ENCODE results near the gene POTEI.
"Not testable (repeated sequence)": the region's sequence is repeated elsewhere in the genome, so short reads cannot be mapped to it uniquely, and the experiment has no call there.

POTEI gene

DNA sequence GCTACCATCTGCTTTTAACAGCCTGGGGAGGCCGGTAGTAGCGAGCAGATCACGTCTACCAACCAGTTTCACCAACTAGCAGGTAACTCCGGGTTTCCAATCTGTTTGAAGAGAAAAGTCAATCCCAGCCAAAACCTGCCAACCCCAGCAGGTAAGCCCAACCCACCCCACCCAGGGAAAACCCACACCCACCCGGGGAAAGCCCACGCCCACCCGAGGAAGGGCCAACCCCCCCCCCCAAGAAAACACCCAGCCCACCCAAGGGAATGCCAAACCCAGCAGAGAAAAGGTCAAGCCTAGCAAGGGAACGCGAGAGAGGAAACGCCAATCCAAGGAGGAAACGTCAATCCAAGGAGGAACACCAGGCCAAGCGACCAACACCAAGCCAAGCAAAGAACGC lies at the start of gene POTEI:
Gene POTEI, minus strand, starts transcription at position 101 of the 400 bp plus-strand sequence. Its CDS starts 93 bp downstream, at position 8.
- not testable (repeated sequence) for DNase-seq (ENCODE audit: low read depth)

DNA sequence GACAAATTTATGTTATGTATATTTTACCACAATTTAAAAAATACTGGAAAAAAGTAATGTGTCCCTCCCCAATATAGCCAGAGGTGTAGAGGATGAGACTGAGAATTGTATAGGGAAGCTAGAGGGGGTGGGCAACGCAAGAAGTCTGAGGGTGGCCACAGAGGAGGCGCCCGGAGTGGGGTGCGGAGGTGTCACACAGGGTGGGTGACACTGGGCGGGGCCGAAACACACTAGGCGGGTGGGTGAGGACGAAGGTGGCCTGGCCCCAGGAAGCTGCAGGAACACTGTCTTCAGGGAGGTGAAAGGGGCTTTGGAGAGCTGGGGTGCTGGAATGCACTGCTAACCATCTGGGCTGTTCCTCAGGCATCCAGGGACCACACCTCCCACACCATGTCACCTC lies 47.3 kb upstream of the POTEI start:
- not testable (repeated sequence) for DNase-seq (ENCODE audit: low read depth)

DNA sequence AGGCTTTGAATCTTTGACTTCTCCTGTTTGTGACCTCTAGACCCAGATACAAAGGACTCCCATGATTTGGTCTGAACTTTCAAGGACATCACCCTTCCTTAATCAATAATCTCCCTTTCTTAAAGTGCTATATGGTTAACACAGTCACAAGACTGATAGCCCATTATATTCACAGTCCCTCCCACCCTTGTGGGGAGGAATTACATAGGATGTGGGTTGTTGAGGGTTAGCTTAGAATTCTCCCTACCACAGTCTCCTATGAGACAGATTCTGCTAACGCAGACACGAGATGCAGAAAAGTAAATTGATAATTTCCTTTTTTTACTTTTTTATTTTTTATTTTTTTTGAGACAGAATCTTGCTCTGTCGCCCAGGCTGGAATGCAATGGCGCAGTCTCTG lies 45.0 kb upstream of the POTEI start:
- not testable (repeated sequence) for DNase-seq (ENCODE audit: low read depth)

DNA sequence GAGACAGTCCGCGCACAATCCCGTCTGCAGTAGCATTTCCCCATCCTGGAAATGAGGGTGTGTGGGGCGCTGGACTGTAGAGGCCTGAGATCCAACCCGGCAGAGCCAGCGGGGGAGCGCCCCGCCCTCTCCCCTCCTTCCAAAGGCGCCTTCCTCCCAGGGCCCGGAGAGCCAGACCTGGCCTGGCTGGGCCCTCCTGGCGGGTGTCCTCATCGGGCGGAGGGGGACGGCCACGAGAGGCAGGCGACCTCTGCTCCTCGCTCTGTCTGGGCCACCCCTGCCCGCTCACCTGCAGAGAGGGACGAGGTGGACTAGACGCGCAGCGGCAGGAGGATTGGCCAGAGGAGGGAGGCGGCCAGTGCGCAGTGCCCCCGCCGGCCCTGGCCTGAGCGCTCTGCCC lies 40.3 kb upstream of the POTEI start:
- DNase-seq (ENCODE audit: low read depth) = not testable (repeated sequence)

DNA sequence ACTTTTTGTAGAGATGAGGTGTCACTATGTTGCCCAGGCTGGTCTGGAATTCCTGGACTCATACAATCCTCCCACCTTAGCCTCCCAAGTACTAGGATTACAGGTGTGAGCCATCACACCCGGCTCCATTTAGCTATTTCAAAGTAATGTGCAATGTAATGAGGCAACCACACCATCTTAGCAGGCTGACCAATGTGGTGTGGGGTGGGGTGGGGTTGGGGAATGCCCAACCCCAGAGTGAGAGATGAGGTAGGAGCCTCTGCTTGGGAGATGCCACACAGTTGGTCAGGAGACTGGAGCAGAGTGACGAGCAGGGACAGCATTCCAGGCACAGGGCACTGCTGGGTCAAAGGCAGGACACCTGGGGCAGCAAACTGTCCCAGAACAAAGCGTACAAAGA lies 39.3 kb upstream of the POTEI start:
- not testable (repeated sequence) for DNase-seq (ENCODE audit: low read depth)

DNA sequence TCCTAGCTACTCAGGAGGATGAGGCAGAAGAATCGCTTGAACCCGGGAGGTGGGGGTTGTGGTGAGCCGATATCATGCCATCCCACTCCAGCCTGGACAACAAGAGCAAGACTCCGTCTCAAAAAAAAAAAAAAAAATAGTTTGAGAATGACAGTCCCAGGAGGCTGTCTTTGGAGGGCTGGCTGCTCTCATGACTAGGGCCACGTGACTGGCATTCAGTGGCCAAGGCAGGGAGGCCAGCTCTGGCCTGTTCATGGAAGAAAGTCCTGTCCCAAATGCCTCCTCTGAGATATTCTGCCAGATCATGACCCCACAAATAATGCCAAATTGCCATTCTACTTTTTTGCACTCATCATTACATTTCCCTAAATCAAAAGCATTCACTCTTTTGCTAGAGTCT lies 35.9 kb upstream of the POTEI start:
- DNase-seq (ENCODE audit: low read depth) = not testable (repeated sequence)

DNA sequence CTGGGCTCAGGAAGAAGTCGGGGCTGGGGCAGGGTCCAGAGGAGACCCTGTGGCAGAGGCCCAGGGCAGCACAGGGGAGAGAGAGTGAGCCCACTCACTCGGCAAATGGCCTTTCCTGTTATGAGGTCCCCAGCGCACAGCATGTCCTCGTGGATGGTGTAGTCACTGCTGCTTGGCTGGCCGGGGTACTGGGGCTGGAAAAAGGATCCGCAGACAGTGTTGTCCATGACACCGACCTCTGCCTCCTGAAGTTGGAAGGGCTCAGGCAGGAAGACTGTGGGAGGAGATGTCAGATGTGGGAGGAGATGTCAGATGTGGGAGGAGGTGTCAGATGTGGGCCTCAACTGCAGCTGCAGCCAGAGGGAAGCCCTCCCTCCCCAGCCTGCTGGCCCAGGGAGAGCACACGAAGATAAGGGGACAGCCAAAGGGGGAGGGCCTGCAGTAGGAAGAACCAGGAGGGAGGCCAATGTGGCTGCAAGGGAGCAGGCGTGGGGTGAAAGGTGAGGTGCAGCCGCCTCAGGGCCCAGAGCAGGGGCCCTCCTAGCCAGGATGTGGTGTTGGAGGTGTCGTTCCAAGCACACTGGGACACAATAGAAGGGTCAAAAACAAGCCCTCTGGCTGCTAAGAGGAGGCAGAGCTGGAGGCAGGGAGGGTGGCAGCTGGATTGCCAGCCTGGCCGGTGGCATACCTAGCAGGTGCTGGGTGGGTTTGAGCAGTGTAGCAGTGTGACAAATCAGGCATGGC lies 34.8 kb upstream of the POTEI start:
- DNase-seq (ENCODE audit: low read depth) = not testable (repeated sequence)

DNA sequence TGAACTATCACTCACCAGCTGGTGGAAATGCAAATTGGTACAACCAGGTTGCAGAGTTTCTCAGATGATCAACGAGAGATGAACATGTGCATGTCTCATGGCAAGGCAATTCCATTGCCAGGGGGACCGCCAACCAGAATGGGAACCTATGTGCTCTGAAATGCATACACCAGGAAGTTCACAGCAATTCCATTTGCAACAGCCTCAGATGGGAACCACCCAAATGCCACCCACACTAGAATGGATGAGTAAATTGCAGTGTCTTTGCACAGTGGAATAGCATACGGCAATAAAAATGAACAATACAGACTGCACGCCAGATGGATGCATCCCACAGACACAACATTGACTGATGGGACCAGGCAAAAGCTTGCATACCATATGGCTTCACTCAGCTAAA lies 33.7 kb upstream of the POTEI start:
- DNase-seq (ENCODE audit: low read depth) = not testable (repeated sequence)

DNA sequence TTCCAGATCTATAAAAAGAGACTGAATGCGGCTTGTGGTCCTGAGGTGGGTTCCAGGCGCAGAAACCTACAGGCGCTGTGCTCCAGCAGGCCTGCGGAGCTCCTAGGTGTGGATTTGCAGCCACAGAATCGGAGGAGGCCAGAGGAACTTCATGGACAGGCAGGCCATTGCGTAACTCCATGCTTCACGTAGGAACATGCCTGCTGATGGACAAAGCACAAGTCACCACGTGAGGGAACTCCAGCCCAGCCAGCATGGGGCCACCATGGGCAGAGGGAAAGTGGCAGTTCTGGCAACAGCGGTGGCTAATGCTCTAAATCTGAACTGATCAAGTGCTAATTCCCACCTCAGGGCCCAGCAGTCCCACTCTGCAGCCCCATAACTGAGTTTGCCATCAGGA lies 29.1 kb upstream of the POTEI start:
- DNase-seq (ENCODE audit: low read depth) = not testable (repeated sequence)

DNA sequence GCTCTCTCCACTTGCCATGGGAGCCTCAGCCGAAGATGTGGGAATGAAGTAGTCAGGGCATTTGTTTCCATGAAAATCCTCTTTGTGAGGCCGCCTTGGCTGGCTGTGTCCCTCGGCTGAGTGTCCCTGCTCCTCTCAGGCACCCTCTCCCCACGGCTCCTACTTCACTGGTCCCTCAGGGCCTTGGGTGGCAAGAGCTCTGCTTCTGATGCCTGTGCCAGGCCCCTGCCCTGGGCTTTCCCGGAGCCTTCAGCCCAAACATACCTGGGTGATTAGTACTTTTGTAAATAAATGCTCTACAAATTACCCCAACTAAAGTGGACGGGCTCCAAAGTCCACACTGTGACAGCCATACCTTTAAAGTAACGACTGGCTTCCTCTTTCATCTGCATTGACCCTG lies 27.5 kb upstream of the POTEI start:
- not testable (repeated sequence) for DNase-seq (ENCODE audit: low read depth)

DNA sequence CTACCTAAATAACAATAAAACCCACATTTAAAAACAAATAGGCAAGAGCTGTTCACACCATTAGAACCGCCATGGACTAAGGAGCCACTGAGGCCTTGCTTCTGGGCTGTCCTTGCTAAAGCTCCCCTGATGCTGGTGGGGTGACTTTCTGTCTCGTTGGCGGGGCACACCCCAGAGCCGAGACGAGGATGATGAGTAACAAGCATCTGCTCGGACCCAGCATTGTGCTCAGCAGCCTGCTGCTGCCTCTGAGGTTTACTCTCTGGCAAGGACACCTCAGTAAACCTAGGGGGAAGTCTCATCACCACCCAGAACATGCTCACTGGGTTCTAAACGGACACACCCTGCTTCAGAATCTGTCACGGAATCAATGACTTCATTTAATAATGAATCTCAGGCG lies 22.5 kb upstream of the POTEI start:
- DNase-seq (ENCODE audit: low read depth) = not testable (repeated sequence)

DNA sequence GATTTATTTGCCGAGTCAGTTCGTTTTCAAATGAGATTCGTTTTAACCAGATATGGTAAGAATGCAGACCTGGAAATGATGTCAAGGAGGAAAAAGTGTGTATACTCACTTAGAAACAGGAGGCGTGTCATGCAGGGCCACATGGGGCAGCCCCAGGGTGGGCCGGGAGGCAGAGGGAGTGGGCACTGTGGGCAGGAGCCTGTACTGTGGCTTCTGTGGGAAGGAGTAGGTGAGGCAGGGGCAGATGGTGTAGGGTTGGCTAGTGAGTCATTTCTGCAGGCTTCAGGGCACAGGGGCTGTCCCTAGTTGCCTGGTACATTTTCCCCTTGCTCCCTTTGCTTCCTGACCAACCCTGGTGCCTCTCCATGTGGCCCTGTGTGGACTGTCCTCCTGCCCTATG lies 22.1 kb upstream of the POTEI start:
- DNase-seq (ENCODE audit: low read depth) = not testable (repeated sequence)

DNA sequence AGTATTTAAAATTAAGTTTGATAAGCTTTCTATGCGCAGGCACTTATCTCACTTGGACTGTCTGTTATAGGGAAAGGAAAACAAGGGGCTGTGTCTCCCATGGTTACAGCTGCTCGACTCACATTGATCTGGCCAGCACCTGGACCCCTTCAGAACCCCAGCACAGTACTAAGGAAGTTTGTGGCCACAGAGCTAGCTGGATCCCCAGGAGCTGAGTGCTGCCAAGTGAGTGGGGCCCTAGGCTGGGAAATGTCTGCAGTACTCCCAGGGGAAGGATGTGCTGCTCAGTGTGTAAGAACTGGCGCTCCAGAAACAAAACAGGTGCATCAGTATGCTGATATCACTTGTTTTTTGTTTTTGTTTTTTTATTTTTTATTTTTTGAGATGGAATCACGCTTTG lies 21.1 kb upstream of the POTEI start:
- DNase-seq (ENCODE audit: low read depth) = not testable (repeated sequence)

DNA sequence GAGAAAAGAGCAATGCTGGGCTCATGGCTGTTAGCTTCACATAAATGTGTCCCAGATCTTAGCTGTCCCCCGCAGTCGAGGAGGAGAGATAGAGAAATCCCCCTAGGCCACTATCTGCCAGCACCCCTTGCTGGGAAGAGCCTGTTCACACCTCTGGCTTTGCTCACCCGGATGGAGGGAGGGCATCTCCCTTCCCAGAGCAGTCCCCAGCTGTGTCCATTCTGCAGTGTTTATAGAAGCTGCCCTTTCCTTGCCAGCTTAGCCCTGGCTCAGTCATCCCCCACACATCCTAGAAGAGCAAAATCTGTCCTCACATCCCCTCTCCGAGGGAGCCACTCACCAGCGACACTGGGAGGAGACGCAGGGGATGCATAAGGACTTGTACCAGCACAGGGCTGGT lies 20.4 kb upstream of the POTEI start:
- DNase-seq (ENCODE audit: low read depth) = not testable (repeated sequence)

DNA sequence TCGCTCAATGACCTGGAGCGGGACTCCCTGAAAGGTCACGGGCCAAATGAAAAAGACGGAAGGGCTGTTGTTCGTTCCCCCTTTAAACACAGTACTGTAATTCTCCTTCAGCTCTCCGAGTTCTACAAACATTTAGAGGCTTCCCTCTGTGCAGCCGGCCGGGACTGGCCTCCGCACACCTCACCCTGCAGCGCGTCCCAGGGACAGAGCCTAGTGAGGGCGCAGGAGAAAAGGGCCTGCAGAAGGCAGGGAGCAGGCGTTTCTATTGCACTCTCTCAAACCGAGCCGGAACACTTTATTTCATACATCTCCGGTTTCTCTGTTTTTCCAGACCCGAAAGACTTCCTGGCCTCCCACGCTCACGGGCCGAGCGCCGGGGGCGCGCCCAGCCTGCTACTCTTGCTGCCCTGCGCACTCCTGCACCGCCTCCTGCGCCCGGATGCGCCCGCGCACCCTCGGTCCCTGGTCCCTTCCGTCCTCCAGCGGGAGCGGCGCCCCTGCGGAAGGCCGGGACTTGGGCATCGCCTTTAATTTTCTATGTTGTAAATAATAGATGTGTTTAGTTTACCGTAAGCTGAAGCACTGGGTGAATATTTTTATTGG lies 18.3 kb upstream of the POTEI start:
- not testable (repeated sequence) for DNase-seq (ENCODE audit: low read depth)

DNA sequence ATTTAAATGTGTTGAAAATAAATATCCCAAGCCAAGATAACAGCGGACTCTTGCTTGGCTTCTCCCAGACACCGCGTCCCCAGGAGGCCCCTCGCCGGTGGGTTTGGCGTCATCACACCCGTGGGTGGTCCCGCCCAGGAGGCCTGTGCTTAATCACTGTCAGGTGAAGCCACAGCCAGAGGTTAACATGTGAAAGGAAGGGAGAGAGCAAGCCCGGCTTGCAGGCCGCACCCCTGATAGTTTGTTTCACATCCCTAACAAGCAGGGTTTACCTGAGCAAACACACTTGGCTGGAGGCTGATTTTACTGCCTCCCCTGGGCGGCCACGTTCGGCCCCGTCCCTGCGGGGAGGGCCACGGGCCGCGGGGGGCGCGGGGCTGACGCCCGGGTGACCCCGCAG lies 13.3 kb upstream of the POTEI start:
- DNase-seq (ENCODE audit: low read depth) = not testable (repeated sequence)

DNA sequence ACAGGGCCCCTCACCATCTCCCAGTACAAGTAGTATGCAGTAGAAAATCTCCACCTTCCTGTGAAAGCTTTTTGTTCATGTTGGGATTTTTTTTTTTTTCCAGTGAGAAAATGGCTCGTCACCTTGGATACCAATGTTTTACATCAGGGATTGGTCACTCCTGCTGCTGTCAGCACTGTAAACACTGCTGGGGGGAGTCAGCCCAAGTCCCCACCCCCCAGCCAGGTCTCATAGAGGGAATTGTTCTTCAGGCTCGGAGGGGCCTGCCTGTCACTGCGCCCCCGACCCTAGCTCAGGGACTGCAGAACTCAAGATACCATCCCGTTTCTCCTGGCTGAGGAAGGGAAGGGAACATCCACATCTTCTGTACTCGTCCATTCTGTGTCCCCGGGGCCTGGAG lies 11.9 kb upstream of the POTEI start, which contains the start of gene CFC1B:
Gene CFC1B, plus strand, starts transcription at position 231 of the 400 bp plus-strand sequence. CDS start 263 bp downstream, outside the sequence.
- not testable (repeated sequence) for DNase-seq (ENCODE audit: low read depth)

DNA sequence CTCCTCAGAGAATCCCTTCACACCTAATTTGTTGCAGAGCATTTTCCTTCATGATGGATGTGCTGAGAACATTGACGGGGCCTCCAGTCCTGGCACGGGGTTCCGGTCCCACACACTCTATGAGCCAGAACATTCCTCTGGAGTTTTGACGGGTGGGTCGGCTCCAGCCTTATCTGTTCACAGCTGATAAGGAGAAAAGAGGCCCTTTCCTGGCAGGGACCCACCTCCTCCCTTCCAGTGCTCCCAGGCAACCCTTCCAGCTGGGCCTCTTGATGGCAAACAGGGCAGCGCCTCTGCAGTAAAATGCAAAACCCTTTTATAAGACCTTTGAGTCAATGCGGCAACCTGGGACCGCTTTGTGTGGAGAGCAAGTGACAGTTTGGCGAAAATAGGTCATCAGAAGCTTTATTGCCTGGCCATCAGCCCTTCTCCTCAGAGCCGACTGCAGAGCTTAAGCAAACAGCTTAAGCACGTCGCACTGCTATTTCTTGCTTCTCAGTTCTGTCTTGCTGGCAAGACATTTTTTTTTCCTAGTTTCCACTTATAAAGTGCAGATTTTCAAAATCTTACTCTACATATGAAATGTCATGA lies 9.5 kb upstream of the POTEI start:
- DNase-seq (ENCODE audit: low read depth) = not testable (repeated sequence)

DNA sequence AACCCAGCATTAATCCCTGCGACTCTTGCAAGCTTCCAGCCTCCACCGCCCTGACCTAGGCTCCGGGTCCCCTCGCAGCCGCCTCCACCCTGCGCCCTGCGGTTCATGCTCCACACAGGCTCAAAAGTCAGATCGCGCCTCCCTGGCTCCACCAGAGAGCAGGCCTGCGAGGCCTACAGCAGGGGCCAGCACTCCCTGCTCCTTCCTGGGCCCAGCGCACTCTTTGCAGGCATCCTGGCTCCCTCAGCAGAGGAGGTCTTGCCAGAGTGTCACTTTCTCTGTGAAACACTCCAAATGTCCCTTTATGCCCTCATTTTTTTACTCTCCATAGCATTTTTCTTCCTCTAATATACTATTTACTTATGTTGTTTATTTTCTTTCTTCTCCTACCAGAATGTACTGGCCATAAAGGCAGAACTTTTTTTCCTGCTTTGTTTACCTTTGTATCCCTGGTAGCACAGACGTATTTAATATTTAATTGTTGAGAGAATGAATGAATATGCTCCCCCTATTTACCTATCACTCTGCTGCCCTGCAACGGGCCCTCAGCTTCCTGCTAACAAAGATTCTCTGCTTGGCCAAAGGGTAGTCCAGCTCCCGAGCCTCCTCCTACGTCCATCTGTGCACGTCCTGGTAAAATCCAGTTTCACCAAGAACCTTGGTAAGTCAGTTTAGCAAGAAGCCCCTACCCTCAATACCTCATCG lies 2.8 kb upstream of the POTEI start:
- DNase-seq (ENCODE audit: low read depth) = not testable (repeated sequence)

DNA sequence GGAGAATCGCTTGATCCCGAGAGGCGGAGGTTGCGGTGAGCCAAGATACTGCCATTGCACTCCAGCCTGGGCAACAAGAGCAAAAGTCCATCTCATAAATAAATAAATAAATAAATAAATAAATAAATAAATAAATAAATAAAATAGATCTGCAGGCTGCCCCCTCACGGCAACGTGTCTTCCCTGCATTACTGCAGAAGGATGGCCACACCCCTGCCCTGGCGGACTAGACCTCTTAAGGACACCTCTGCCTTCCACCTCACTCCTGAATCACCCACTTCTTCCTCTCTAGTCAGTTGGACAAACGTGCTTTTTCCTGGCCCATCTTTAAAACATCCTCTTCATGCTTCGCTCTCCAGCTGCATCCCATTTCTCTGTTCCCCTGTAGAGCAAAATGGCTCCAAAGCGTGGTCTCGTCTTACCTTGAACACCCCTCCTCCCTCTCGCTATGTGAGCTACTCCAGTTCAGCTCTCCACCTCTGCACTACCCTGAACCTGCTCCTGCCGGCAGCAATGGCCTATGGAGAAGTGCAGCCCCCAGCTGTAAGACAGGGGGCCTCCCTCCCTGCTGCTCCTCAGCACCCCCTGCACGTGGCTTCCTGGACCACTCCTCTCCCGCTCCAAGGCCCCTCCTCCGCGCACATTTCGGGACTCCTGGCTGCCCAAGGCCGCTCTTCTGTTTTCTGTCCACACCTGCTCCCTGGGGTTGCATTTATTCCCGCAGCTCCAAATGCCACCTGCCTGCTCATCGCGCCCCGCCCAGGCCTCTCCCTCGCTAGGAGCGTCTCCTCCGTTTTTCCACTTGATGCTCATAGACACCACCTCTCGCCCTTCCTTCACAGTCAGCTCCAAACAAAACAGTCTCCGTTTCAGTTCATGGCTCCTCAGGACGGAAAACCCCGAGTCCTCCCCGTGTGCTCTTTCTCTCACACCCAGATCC lies 1.9 kb upstream of the POTEI start:
- DNase-seq (ENCODE audit: low read depth) = not testable (repeated sequence)

DNA sequence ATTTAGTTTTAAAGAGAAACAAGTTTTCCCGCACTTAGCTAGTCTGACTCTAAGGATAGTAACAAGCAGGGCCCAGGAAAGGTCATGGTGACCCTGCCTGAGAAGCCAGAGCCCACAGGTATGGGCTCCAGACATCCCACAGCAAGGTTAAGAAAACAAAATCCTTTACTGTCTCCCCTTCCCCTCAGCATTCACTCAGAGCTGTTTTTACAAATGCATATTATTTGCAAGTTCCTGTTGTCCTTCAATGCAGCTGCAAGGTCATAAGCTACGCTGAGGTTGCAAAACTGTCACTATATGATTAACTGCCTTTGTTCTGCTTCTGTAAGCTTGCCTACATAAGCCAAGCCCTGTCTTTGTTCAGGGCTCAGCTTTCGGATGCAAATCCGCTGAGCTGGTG lies 18.1 kb downstream of the POTEI start:
- not testable (repeated sequence) for DNase-seq (ENCODE audit: low read depth)

Data from stimulated activated CD8-positive, alpha-beta memory T cell treated with anti-CD3 and anti-CD28 coated beads, Interleukin-7, amount 100 ng/mL, for 24 hours (primary cell).